HG03135 (cell line): ENCODE data around the gene MS4A7.

Source experiments
- ATAC-seq: cut with Tn5 transposase; IDR thresholded peaks from one replicate; pipeline ENCODE4 v1.9.1; 2021; ENCODE audit warnings: mild to moderate bottlenecking, moderate library complexity; ENCODE audit not compliant: unreplicated experiment

MS4A7 gene

DNA sequence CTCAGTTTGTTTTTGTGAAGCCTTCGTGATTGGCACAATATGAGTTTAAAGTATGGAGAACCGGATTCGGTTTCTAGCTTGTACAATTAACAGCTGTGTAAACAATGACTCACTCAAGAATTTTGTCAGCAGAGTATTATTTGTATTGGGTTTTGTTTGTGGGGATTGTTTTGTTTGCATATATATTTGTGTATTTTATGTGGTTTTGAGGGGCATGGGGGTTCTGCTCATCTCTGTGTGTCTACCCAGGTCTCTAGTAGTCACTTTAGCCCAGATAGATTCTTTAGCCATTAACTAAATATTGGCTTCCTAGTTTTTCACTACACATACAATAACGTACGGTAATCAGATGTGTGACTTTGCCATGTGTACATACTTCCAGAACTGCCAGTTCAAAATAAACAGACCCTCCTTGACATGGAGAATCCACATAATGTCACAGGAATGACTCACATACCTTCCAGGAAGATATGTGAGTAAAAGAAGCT is 7.5 kb upstream of the MS4A7 start:
- ATAC-seq, result no peak

DNA sequence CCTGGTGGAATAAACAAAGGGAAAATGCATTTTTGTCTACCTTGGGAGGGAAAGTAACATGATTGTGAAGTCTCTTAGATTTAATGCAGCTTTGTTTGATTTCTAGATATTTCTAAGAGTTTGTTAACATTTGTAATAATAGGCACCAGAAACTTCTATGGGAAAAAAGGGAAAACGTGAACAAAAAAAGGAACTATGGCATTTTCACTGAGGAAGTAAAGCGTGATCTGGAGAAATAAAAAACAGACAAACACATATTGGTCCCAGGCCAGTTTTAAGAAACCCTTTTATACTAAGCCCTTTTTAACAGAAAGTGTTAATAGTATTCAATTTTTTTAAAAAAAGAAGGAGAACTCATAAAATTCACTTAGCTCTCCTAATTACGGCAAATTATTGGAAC is 6.9 kb upstream of the MS4A7 start:
- ATAC-seq, result no peak

GRCh38 chr11:60371854-60372253 is 6.5 kb upstream of the MS4A7 start:
- ATAC-seq, result no peak

GRCh38 chr11:60372767-60373166 is 5.6 kb upstream of the MS4A7 start:
- no peak for ATAC-seq

- ATAC-seq, result no peak
Measured at GRCh38 chr11:60375316-60375715, 3.0 kb upstream of the MS4A7 start.

DNA sequence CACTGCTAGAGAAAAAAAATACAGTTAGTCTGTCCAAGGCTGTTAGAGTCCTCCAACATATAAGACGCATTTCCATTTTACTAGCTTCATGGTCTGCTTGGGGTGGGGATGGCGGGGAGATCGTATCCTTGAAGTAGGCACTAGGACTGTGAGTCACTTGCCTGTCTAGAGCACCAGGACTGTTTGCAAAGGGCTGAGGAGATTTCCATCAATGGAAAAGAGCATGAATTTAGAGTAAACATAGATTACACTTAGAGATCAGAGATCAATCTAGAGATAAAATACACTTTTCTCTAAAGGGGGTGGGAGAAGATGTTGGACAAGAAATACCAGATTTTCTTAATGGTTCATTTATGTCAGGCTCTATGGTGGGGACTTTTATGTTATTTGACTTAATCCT is 1.7 kb upstream of the MS4A7 start:
- ATAC-seq, result no peak

- peak; percentile 45 for ATAC-seq
Measured at GRCh38 chr11:60377401-60378136, 763 bp upstream of the MS4A7 start.

GRCh38 chr11:60389279-60389910 is 11.1 kb downstream of the MS4A7 start:
- ATAC-seq, result peak; percentile 93

- ATAC-seq, result no peak
Measured at GRCh38 chr11:60390419-60390818, 12.1 kb downstream of the MS4A7 start.

DNA sequence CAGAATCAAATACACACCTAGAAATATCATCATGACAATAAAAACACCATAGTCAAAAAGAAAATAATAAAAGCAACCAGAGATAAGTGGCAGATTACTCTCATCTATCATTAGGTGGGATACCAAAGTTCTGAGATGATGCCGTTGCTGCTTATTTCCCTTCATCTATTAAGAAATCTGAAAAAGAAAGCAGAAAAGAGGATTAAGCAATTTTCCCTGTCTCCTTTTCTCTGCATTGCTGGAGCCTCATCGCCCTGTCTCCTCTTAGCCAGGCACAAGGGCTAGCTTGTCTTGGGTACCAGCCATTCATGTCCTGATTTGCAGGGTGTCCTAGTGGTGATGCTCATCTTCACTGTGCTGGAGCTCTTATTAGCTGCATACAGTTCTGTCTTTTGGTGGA is 14.0 kb downstream of the MS4A7 start:
- ATAC-seq, result no peak

- ATAC-seq, result no peak
Measured at GRCh38 chr11:60393016-60393415, 14.7 kb downstream of the MS4A7 start.

DNA sequence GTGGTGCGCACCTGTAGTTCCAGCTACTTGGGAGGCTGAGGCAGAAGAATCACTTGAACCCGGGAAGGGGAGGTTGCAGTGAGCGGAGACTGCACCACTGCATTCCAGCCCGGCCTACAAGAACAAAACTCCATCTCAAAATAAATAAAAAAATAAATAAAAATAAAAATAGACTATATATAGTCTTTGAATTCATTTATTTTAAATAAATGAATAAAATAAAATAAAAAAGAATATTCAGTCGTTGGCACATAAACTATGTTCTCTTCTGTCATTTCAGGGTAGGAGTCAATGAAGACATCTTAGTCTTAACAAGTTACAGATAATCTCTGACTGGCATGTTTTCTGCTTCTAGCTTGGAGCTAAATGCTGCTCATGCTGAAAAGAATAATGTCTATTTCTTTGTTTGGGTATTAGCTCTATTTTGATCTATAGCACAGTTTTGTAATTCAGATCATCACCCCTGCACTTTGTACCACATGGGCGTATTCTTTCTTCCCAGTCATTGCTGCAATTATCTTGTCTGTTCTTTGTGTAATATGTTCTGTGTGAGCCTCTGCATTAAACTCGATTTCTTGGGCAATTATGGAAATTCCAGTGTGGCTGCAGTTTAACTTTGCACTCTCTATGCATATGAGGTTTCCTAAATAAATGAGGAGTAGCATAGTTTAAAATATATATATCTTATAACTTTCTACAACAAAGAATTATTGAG is 16.5 kb downstream of the MS4A7 start:
- ATAC-seq, result no peak

GRCh38 chr11:60396382-60396781 is 18.1 kb downstream of the MS4A7 start, which contains the start of gene MS4A14:
TSS of gene MS4A14 (plus strand) at chr11:60396459. CDS start at chr11:60396579, 120 bp downstream.
- ATAC-seq, result no peak

GRCh38 chr11:60396799-60397198 is 18.5 kb downstream of the MS4A7 start:
- ATAC-seq, result no peak

DNA sequence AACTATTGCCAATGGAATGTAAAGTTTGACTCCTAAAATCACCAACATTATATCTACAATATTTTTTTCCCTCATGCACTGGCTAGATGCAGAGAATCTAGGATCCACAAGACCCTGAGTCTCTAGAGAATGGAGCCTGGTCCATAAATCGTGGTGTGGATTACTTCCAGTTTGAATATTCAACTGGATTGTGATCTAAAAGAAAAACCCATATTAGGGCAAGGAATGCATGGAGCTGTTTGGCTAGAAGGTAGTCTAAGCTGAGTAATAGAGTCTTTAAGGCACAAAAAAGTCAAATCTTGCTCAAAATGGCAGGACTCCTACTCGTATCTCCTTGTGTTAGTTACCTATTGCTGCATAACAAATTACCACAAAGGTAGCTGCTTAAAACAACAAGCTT is 41.7 kb downstream of the MS4A7 start:
- ATAC-seq, result no peak

GRCh38 chr11:60422609-60423008 is 44.3 kb downstream of the MS4A7 start:
- no peak for ATAC-seq

- ATAC-seq, result no peak
Measured at GRCh38 chr11:60428517-60428916, 50.2 kb downstream of the MS4A7 start.

DNA sequence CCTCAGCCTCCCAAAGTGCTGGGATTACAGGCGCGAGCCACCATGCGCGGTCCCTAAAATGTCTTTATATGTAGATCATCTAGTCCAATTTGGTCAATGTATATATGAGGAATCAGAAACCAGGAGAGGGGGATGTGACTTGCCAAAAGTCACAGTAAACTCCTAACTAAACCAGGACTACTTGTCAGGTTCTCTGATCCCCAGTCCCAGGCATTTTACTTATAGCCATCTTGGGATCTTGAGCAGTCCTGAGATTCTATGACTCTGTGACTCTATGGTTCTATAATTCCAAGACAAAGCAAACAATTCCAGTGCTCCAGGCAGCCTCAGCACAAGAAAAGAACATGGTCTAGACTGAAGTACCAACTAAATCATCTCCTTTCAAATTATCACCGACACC is 50.9 kb downstream of the MS4A7 start, which contains the start of gene MS4A5:
MS4A5 (plus strand) TSS at position 301 of the 400 bp plus-strand sequence. CDS start 103 bp downstream, outside the sequence.
- no peak for ATAC-seq

DNA sequence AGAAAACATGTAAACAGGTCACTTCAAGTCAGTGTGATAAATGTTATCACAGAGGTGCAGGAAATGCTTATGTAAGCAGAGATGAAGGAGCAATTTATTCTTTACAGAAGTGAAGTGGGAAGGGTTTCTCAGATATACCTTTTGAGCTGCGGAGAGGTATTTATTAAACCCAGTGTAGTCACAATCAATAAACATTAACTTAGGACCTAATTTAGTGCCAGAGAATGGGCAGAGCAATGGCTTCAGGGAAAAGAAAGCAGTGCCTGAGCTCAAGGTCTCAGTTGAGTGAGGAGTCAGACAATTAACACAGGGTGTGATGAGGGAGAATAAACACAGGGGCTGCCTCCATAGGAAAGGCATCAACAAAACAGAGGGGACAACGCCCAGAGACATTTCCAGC is 52.9 kb downstream of the MS4A7 start:
- ATAC-seq, result no peak

GRCh38 chr11:60433401-60433800 is 55.1 kb downstream of the MS4A7 start:
- no peak for ATAC-seq
